Skeletal muscle satellite cell (primary cell): ENCODE results near the gene GRIN2A.

Source experiments
- H3K27me3 ChIP-seq: 2 replicates; pipeline ENCODE4 v1.7.0; 2013; ENCODE audit warnings: low read length; ENCODE audit not compliant: control insufficient read depth, insufficient read depth
- H3K36me3 ChIP-seq: 2 replicates; pipeline ENCODE4 v1.7.0; 2013; ENCODE audit warnings: mild to moderate bottlenecking, control low read depth, low read length; ENCODE audit not compliant: insufficient read depth
- H3K4me1 ChIP-seq: 2 replicates; pipeline ENCODE4 v1.7.0; 2013; ENCODE audit warnings: low read length; ENCODE audit not compliant: control insufficient read depth, insufficient read depth
- H3K4me2 ChIP-seq: 2 replicates; pipeline ENCODE4 v1.7.0; 2013; ENCODE audit warnings: mild to moderate bottlenecking, low read length
- H3K4me3 ChIP-seq: 2 replicates; pipeline ENCODE4 v1.7.0; 2013; ENCODE audit warnings: low read length
- H3K9ac ChIP-seq: 2 replicates; pipeline ENCODE4 v1.7.0; 2013; ENCODE audit warnings: mild to moderate bottlenecking, low read depth, low read length, moderate library complexity
- H3K9me3 ChIP-seq: replicated peaks from 2 replicates; pipeline ENCODE4 v1.7.0; 2013; ENCODE audit warnings: mild to moderate bottlenecking, control low read depth, low read length

GRIN2A gene

GRCh38 chr16:9823510-9823909, 358.7 kb downstream of the GRIN2A start:
- Histone ChIP-seq H3K4me2 (no peak overlapping the region), H3K4me3 (no peak overlapping the region), H3K27me3 (no peaks in the 10 kb centered on the region), H3K9ac (no peak overlapping the region), H3K4me1 (no peaks in the 10 kb centered on the region), H3K36me3 (no peaks in the 10 kb centered on the region), H3K9me3 (no peaks in the 10 kb centered on the region)

DNA sequence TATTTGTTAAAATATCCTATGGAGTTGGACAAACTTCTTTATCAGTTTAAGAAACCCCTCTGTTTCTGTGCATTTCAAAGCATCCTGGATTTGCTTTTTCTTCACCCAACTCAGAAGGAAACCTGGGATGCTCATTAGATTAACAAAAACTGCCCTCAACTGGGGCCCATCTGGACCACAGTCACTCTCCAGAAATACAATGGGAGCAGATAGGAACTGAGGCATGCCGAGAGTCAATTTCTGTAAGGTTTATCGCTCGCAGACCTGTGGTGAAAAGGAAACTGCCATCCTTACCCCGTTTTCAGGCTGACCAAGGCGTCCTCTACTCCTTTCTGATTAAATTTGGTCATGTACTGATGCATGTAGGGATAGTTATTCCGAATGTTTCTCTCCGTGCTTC, 360.3 kb downstream of the GRIN2A start:
- Histone ChIP-seq H3K9me3 (no peaks in the 10 kb centered on the region), H3K4me2 (no peak overlapping the region), H3K9ac (no peak overlapping the region), H3K36me3 (no peaks in the 10 kb centered on the region), H3K27me3 (no peaks in the 10 kb centered on the region), H3K4me3 (no peak overlapping the region), H3K4me1 (no peaks in the 10 kb centered on the region)

- no peak overlapping the region for H3K4me3 ChIP-seq
- no peaks in the 10 kb centered on the region for H3K36me3 ChIP-seq
- no peaks in the 10 kb centered on the region for H3K4me1 ChIP-seq
- no peaks in the 10 kb centered on the region for H3K9me3 ChIP-seq
- H3K9ac ChIP-seq: no peak overlapping the region
- H3K4me2 ChIP-seq: no peak overlapping the region
- H3K27me3 ChIP-seq: no peaks in the 10 kb centered on the region
Observed at GRCh38 chr16:9821331-9821730, 360.9 kb downstream of the GRIN2A start.

DNA sequence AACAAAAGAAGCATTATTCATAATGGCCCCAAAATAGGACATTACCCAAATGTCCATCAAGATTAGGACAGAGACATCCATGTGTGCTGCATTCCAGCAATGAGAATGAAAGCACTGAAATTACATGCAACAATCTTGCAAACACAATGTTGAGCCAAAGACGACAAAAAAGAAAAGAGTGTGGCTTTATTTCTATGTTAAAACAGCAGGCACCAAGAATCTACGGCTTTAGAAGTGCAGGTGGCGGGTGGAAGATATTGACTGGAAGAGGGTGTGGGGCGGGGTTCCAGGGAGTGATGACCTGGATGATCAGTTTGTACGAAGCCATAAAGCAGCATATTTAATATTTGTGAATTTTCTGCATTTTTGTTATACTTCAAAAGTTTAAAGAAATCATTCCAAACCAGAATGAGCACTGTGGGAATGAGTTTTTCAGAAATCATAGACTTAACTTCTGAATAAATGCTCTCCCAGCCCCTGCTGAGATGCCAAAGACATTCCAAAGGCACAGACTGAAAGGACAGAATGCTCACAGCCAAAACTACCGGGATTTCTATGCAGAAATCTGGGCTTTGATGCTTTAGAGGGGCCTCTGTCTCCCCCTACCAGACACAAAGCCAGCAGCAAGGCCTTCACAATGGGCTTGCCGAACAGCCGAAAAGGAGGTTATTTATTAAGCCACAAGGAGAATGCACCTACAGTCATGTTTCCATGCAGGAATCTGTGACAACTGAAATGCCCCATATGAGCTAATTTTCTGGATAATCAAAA, 361.6 kb downstream of the GRIN2A start:
- Histone ChIP-seq H3K4me2 (no peak overlapping the region), H3K9me3 (no peaks in the 10 kb centered on the region), H3K9ac (no peak overlapping the region), H3K27me3 (no peaks in the 10 kb centered on the region), H3K4me1 (no peaks in the 10 kb centered on the region), H3K4me3 (no peak overlapping the region), H3K36me3 (no peaks in the 10 kb centered on the region)

DNA sequence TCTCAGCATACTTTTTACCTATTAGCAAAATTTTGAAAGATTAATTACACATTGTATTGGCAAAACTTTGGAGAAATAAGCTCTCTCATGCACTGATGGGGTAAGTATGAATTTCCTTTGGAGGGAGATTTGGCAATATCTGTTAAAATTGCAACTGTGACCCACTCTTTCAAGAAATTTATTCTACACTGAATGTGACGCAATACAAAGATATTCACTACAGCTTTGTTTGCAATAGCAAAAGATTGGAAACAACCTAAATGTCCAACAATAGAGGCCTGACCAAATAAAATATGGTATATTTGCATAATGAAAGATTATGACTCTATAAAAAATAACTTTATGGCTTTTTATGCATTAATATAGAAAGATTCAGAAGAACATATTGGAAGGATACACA, 363.5 kb downstream of the GRIN2A start:
- no peaks in the 10 kb centered on the region for H3K4me1 ChIP-seq
- H3K9me3 ChIP-seq: no peaks in the 10 kb centered on the region
- no peak overlapping the region for H3K4me2 ChIP-seq
- H3K27me3 ChIP-seq: no peaks in the 10 kb centered on the region
- H3K4me3 ChIP-seq: no peak overlapping the region
- no peaks in the 10 kb centered on the region for H3K36me3 ChIP-seq
- H3K9ac ChIP-seq: no peak overlapping the region

DNA sequence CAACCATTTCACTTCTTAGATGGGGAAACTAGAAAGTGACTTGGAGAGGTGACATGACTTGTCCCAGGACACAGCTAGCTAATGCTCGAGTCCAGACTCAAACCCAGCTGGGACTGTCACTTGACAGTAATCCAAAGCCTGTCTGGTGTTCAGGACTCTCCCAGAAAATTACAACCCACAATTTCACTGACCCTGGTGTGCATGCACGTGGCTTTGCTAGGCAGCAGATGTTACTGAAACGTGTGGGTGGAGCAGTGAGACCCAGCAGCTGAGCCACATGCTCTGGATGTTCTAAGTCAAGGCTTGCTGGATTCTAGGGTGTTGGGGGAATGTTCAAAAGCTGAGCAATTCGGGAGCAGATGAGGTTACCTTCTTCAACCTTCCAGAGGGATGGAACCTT, 364.6 kb downstream of the GRIN2A start:
- Histone ChIP-seq H3K4me2 (no peak overlapping the region), H3K4me1 (no peaks in the 10 kb centered on the region), H3K27me3 (no peaks in the 10 kb centered on the region), H3K9me3 (no peaks in the 10 kb centered on the region), H3K9ac (no peak overlapping the region), H3K36me3 (no peaks in the 10 kb centered on the region), H3K4me3 (no peak overlapping the region)

DNA sequence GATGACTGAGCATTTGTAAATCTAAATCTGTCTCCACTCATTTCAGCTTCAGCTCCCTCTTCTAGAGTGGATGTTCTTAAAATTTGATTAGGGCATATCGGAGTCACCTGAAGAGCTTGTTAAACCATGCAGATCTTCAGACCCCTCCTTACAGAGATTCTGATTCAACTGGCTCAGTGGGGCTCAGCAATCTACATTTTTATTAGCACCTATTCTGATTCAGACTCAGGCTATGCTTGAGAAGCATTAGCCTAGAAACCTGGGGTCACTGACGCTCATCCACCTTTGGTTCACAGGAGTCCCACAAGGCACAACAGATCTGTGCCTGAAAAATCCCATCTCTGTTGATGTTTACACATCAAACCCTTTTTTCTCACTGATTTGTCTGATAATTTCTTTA, 365.6 kb downstream of the GRIN2A start:
- no peaks in the 10 kb centered on the region for H3K27me3 ChIP-seq
- H3K4me1 ChIP-seq: no peaks in the 10 kb centered on the region
- no peak overlapping the region for H3K4me2 ChIP-seq
- H3K9ac ChIP-seq: no peak overlapping the region
- no peak overlapping the region for H3K4me3 ChIP-seq
- no peaks in the 10 kb centered on the region for H3K36me3 ChIP-seq
- no peaks in the 10 kb centered on the region for H3K9me3 ChIP-seq

- Histone ChIP-seq H3K4me3 (no peak overlapping the region), H3K9me3 (no peaks in the 10 kb centered on the region), H3K36me3 (no peaks in the 10 kb centered on the region), H3K4me2 (no peak overlapping the region), H3K27me3 (no peaks in the 10 kb centered on the region), H3K4me1 (no peaks in the 10 kb centered on the region), H3K9ac (no peak overlapping the region)
Observed at GRCh38 chr16:9813665-9814064, 368.6 kb downstream of the GRIN2A start.

- H3K4me1 ChIP-seq: no peaks in the 10 kb centered on the region
- H3K4me3 ChIP-seq: no peak overlapping the region
- no peak overlapping the region for H3K9ac ChIP-seq
- no peaks in the 10 kb centered on the region for H3K36me3 ChIP-seq
- H3K4me2 ChIP-seq: no peak overlapping the region
- H3K9me3 ChIP-seq: no peaks in the 10 kb centered on the region
- H3K27me3 ChIP-seq: no peaks in the 10 kb centered on the region
Observed at GRCh38 chr16:9808210-9808609, 374.0 kb downstream of the GRIN2A start.

GRCh38 chr16:9807302-9807701, 374.9 kb downstream of the GRIN2A start:
- no peaks in the 10 kb centered on the region for H3K36me3 ChIP-seq
- H3K27me3 ChIP-seq: no peaks in the 10 kb centered on the region
- H3K4me3 ChIP-seq: no peak overlapping the region
- H3K9ac ChIP-seq: no peak overlapping the region
- no peaks in the 10 kb centered on the region for H3K9me3 ChIP-seq
- H3K4me1 ChIP-seq: no peaks in the 10 kb centered on the region
- no peak overlapping the region for H3K4me2 ChIP-seq

DNA sequence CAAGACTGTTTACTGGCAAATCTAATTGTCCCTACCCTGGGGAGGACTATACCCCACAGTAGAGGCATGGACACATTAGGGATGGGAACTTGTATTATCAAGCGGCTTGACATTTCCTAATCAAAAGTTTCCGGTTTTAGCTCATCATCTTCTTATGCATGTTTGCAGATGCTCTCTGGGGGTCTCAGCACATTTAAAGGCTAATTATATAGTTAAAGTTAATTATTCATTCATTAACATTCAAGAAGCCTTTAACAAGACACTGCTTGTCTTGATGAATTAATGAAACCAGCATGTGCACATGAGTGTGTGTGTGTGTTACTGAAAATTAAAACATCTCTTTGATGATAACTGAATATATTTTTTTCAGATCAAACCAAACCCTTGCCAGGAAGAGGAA, 377.1 kb downstream of the GRIN2A start:
- Histone ChIP-seq H3K4me2 (no peak overlapping the region), H3K4me3 (no peak overlapping the region), H3K27me3 (no peaks in the 10 kb centered on the region), H3K36me3 (no peaks in the 10 kb centered on the region), H3K9ac (no peak overlapping the region), H3K9me3 (no peaks in the 10 kb centered on the region), H3K4me1 (no peaks in the 10 kb centered on the region)

DNA sequence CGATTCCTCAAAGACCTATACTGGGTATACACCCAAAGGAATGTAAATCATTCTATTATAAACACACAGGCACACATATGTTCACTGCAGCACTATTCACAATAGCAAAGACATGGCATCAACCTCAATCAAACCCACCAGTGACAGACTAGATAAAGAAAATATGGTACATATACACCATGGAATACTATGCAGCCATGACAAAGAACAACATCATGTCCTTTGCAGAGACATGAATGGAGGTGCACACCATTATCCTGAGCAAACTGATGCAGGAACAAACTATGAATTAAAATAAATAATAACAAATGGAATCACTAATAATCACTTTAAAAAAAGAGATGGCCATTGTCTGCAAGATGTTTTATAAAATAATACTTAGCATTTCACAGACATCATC, 380.1 kb downstream of the GRIN2A start:
- no peaks in the 10 kb centered on the region for H3K9me3 ChIP-seq
- peaks cover 2% of the 10 kb centered on the region for H3K4me1 ChIP-seq
- no peaks in the 10 kb centered on the region for H3K36me3 ChIP-seq
- no peaks in the 10 kb centered on the region for H3K27me3 ChIP-seq
- H3K4me2 ChIP-seq: no peak overlapping the region
- H3K9ac ChIP-seq: no peak overlapping the region
- no peak overlapping the region for H3K4me3 ChIP-seq
